Lower leg skin (tissue), 4 donors: ENCODE results near the gene CDK5R1. TPM values are rescaled to one million over a fixed set of nuclear protein-coding genes. Genes with fewer than 3 reads are reported as not detected.

Experiments used
- DNase-seq, 2 donors: peaks; one replicate each; pipeline ENCODE4 v3.0.0-alpha.2; 2019; ENCODE audit warnings: low spot score in 2 of 2
- H3K4me3 ChIP-seq: fragments of 200-600 bp; sonication (generic); 2 replicates; pipeline ENCODE4 v1.5.1; 2017; ENCODE audit warnings: mild to moderate bottlenecking, low read depth; ENCODE audit not compliant: poor library complexity, severe bottlenecking
- CTCF ChIP-seq, 3 donors: fragments of 450-650 bp; IDR thresholded peaks; one replicate each; pipeline ENCODE4 v1.5.1; 2016; ENCODE audit warnings: antibody characterized with exemption in 3 of 3, mild to moderate bottlenecking in 3 of 3, moderate library complexity in 2 of 3
- POLR2A ChIP-seq, 2 donors: fragments of 450-650 bp; IDR thresholded peaks; one replicate each; pipeline ENCODE4 v1.6.1; 2016 to 2017; ENCODE audit warnings: antibody characterized with exemption in 2 of 2, mild to moderate bottlenecking in 1 of 2, moderate library complexity in 1 of 2
- WGBS, 2 donors: methylation state at CpG; one replicate each; pipeline ENCODE4 v1.1.5; 2018; 5-methylcytosine and 5-hydroxymethylcytosine counted together
- intact Hi-C: fragments of 100-400 bp; cut with DNase I; formaldehyde crosslinking; loops from one replicate; pipeline ENCODE4 v1.15.0; 2023; ENCODE audit warnings: low total_unique reads
- total RNA-seq, 4 donors: library from RNA; depleted of rRNA; stranded (reverse); fragments of >200 nt; gene quantifications; one replicate each; pipeline ENCODE4 v1.1.0, GENCODE V29; 2016

CDK5R1 gene
- total RNA-seq, 4 donors from 2014 or later, result 3.3 to 5.8 (median 5.0) TPM

GRCh38 chr17:32490101-32490482, 3.3 kb downstream of the CDK5R1 start:
- DNase-seq, result no peak
- no peak overlapping the region for H3K4me3 ChIP-seq

GRCh38 chr17:32491371-32492263, 4.8 kb downstream of the CDK5R1 start:
- no peak for DNase-seq
- WGBS, 2 donors, result 80 to 85% methylated on average over 17 to 18 of the region's 21 CpGs

More at GRCh38 chr17:32490101-32490482, 3.3 kb downstream of the CDK5R1 start:
- WGBS, 2 donors, result 66 to 67% methylated on average over 16 of the region's 16 CpGs
- TF ChIP-seq CTCF (IDR thresholded peaks at IDR 0.05) (no peak), POLR2A (IDR thresholded peaks at IDR 0.05) (no peak)
- intact Hi-C loops, result no loop called here

GRCh38 chr17:32492264-32492589, 5.4 kb downstream of the CDK5R1 start:
- no peak overlapping the region for H3K4me3 ChIP-seq
- TF ChIP-seq CTCF (IDR thresholded peaks at IDR 0.05), result no peak
- no peak for TF ChIP-seq POLR2A (IDR thresholded peaks at IDR 0.05)
- intact Hi-C loops, result no loop called here
- 76 to 80% methylated on average over 4 of the region's 4 CpGs for WGBS, 2 donors
- no peak for DNase-seq

More at GRCh38 chr17:32491371-32492263, 4.8 kb downstream of the CDK5R1 start:
- no peak overlapping the region for H3K4me3 ChIP-seq
- TF ChIP-seq POLR2A (IDR thresholded peaks at IDR 0.05), result no peak
- no peak for TF ChIP-seq CTCF (IDR thresholded peaks at IDR 0.05)
- intact Hi-C loops, result no loop called here

- no peak overlapping the region for H3K4me3 ChIP-seq
- 89 to 95% methylated on average over 7 of the region's 7 CpGs for whole genome bisulfite sequencing, 2 donors
- intact Hi-C loops, result no loop called here
- DNase-seq, result no peak
- no peak for TF ChIP-seq POLR2A (IDR thresholded peaks at IDR 0.05)
- no peak for TF ChIP-seq CTCF (IDR thresholded peaks at IDR 0.05)
Measured at GRCh38 chr17:32492648-32493289, 6.0 kb downstream of the CDK5R1 start.

- TF ChIP-seq POLR2A (IDR thresholded peaks at IDR 0.05) (no peak), CTCF (IDR thresholded peaks at IDR 0.05) (no peak)
- no peak overlapping the region for H3K4me3 ChIP-seq
- intact Hi-C loops, result no loop called here
- DNase-seq, result no peak
- 82 to 93% methylated on average over 12 to 15 of the region's 15 CpGs for WGBS, 2 donors
Measured at GRCh38 chr17:32493571-32493970, 6.8 kb downstream of the CDK5R1 start.
